H1 (cell line): ENCODE results near the gene EXOC6. TPM values are rescaled to one million over a fixed set of nuclear protein-coding genes. Genes with fewer than 3 reads are reported as not detected.

Source experiments
- CHD2 ChIP-seq: IDR thresholded peaks from 2 replicates; pipeline ENCODE4 v1.6.1; 2012; ENCODE audit warnings: low read length, improper control_type of control experiment
- EP300 ChIP-seq, 2 experiments: IDR thresholded peaks; 1 replicate in 1 of 2; 2 replicates in 1 of 2; pipeline ENCODE4 v1.6.1; 2011 to 2012; ENCODE audit warnings: low read depth in 2 of 2, low read length in 2 of 2, mild to moderate bottlenecking in 2 of 2, borderline replicate concordance in 1 of 2, inconsistent platforms in 1 of 2, moderate library complexity in 1 of 2
- HDAC6 ChIP-seq: IDR thresholded peaks from one replicate; pipeline ENCODE4 v1.7.1; 2012; ENCODE audit warnings: low read depth, mild to moderate bottlenecking, inconsistent platforms, low read length, moderate library complexity
- NANOG ChIP-seq: IDR thresholded peaks from 2 replicates; pipeline ENCODE4 v1.6.1; 2011; ENCODE audit warnings: low read length, low read depth, mild to moderate bottlenecking, inconsistent platforms; ENCODE audit not compliant: insufficient read depth, poor library complexity, severe bottlenecking
- RAD21 ChIP-seq, 2 experiments: IDR thresholded peaks in 1 of 2; conservative IDR thresholded peaks in 1 of 2; 2 replicates each; pipeline ENCODE4 v1.6.1; 2011; ENCODE audit warnings: low read depth in 2 of 2, low read length in 2 of 2, improper control_type of control experiment in 1 of 2, inconsistent platforms in 1 of 2, mild to moderate bottlenecking in 1 of 2, moderate library complexity in 1 of 2
- TAF1 ChIP-seq: IDR thresholded peaks from 2 replicates; pipeline ENCODE4 v1.6.1; 2011; ENCODE audit warnings: mild to moderate bottlenecking, low read depth, low read length
- YY1 ChIP-seq: IDR thresholded peaks from 2 replicates; pipeline ENCODE4 v1.6.1; 2011; ENCODE audit warnings: low read depth, mild to moderate bottlenecking, low read length
- polyA plus RNA-seq, 7 experiments: library from polyadenylated mRNA; depleted of rRNA in 3 of 7; stranded (reverse) in 5 of 7; unstranded in 2 of 7; fragments of >200 nt in 5 of 7; fragments of 200-250 nt in 2 of 7; gene quantifications; 1 replicate in 5 of 7; 2 replicates in 1 of 7; 4 replicates in 1 of 7; pipeline versions ENCODE4 v1.2.1 to v1.2.3, GENCODE V29; 2011 to 2013; ENCODE audit warnings: missing spikeins in 2 of 7, mixed read lengths in 2 of 7
- total RNA-seq: library from RNA; stranded (reverse); fragmentation: NEBNext Ultra II Directional; extraction: Animal tissue kit (Norgen Biotek cat#: 25700); gene quantifications from 2 replicates; pipeline ENCODE4 v1.2.1, GENCODE V29; 2021

The EXOC6 gene
- total and polyA plus RNA-seq, 2 of the 8 experiments (the other 6 are each of a cell fraction or from before 2014, with no cell fraction given), result 1.7 to 4.5 TPM

- TF ChIP-seq CHD2 (no peak), YY1 (no peak), TAF1 (no peak), EP300 (IDR thresholded peaks at IDR 0.05; ENCODE audit: borderline replicate concordance in 1 of 2, low read depth in 2 of 2, low read length in 2 of 2) (no peak), HDAC6 (no peak), RAD21 (IDR thresholded peaks at IDR 0.05 in 1 of 2, conservative IDR thresholded peaks at IDR 0.05 in 1 of 2; ENCODE audit: low read depth in 2 of 2, low read length in 2 of 2) (no peak), NANOG (no peak)
Observed at GRCh38 chr10:92972066-92972870, 123.9 kb downstream of the EXOC6 start (continued).
